GM18498 (cell line): Measurements from ENCODE around the gene ACTR8.

Experiments used
- ATAC-seq: cut with Tn5 transposase; IDR thresholded peaks from one replicate; pipeline ENCODE4 v1.9.1; 2021; ENCODE audit warnings: mild to moderate bottlenecking, moderate library complexity; ENCODE audit not compliant: unreplicated experiment

Gene ACTR8

GRCh38 chr3:53836084-53836872 is 45.7 kb downstream of the ACTR8 start:
- no peak for ATAC-seq

- no peak for ATAC-seq
Observed at GRCh38 chr3:53835257-53835656, 46.7 kb downstream of the ACTR8 start.

GRCh38 chr3:53834429-53835095 is 47.4 kb downstream of the ACTR8 start:
- no peak for ATAC-seq

GRCh38 chr3:53833700-53834099 is 48.3 kb downstream of the ACTR8 start:
- no peak for ATAC-seq

- no peak for ATAC-seq
Observed at GRCh38 chr3:53833053-53833645, 48.8 kb downstream of the ACTR8 start.

- ATAC-seq: no peak
Observed at GRCh38 chr3:53830944-53831343, 51.0 kb downstream of the ACTR8 start.

GRCh38 chr3:53829605-53830004 is 52.3 kb downstream of the ACTR8 start:
- ATAC-seq: no peak

GRCh38 chr3:53828581-53828980 is 53.4 kb downstream of the ACTR8 start:
- ATAC-seq: no peak

GRCh38 chr3:53826048-53826447 is 55.9 kb downstream of the ACTR8 start:
- ATAC-seq: no peak

- no peak for ATAC-seq
Observed at GRCh38 chr3:53824795-53825194, 57.2 kb downstream of the ACTR8 start.

GRCh38 chr3:53823956-53824657 is 57.8 kb downstream of the ACTR8 start:
- ATAC-seq: no peak

GRCh38 chr3:53823026-53823955 is 58.7 kb downstream of the ACTR8 start:
- no peak for ATAC-seq

- ATAC-seq: no peak
Observed at GRCh38 chr3:53822331-53822741, 59.6 kb downstream of the ACTR8 start.

GRCh38 chr3:53821631-53822121 is 60.3 kb downstream of the ACTR8 start:
- ATAC-seq: no peak

GRCh38 chr3:53820756-53821580 is 61.0 kb downstream of the ACTR8 start:
- ATAC-seq: no peak

GRCh38 chr3:53820084-53820483 is 61.9 kb downstream of the ACTR8 start:
- no peak for ATAC-seq

- ATAC-seq: no peak
Observed at GRCh38 chr3:53819163-53819868, 62.6 kb downstream of the ACTR8 start.
